ENCODE results near the gene TJAP1. TPM values are rescaled to one million over a fixed set of nuclear protein-coding genes. Genes with fewer than 3 reads are reported as not detected.

The TJAP1 gene
- total and polyA plus RNA-seq, 2 of the 8 experiments (the other 6 are each of a cell fraction or from before 2014, with no cell fraction given), result 30.7 to 40.4 TPM

DNA sequence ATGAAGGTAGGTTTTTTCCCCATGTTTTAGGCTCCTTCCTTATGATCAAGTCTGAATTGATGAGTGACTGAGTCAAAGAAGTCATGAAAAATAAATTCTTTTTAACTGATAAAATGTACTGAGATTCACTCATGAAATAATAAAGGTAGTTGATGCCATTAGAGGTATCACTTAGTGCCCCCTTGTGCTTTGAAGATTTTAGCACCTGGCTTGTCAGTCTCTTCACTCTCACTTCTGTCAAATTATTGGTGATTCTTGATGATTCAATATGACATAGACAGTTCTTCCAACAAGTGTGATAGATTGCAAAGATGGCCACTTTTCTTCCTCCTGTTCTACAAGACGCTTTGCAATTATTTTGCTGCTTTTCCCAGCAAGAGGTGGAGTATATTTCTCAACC, 17.8 kb upstream of the TJAP1 start:
- Histone ChIP-seq H2BK20ac (ENCODE audit: low read length) (no peak overlapping the region), H3K4me2 (ENCODE audit: insufficient read depth in 1 of 2, low read depth in 2 of 2, low read length in 2 of 2) (no peak overlapping the region), H3K56ac (replicated peaks; ENCODE audit: insufficient read length, low read depth, low read length) (no peak overlapping the region), H4K5ac (ENCODE audit: insufficient read length, low read depth, low read length) (no peak overlapping the region), H4K91ac (replicated peaks; ENCODE audit: insufficient read length, low read length) (no peak overlapping the region), H2BK12ac (ENCODE audit: low read depth, low read length) (no peak overlapping the region), H3K36me3 (ENCODE audit: control insufficient read depth in 2 of 4, insufficient read depth in 4 of 4, low read length in 3 of 4) (no peaks in the 10 kb centered on the region), H3K27ac (ENCODE audit: low read depth, low read length) (no peak overlapping the region), H3K23ac (ENCODE audit: insufficient read length) (no peak overlapping the region), H2BK15ac (ENCODE audit: low read length) (no peak overlapping the region), H2AFZ (ENCODE audit: low read length) (no peak overlapping the region), H3K9me3 (ENCODE audit: insufficient read depth in 2 of 2, low read depth in 1 of 2, low read length in 1 of 2) (no peaks in the 10 kb centered on the region), H3K4ac (replicated peaks; ENCODE audit: insufficient read length, low read depth, low read length) (no peak overlapping the region), H2BK5ac (ENCODE audit: low read depth, low read length) (no peak overlapping the region), H3K23me2 (ENCODE audit: low read depth, low read length) (peaks cover 11% of the 10 kb centered on the region; the same call in 1 of the 2 replicates), H3K4me3 (ENCODE audit: extremely low read depth in 1 of 4, insufficient read depth in 2 of 4, low read depth in 3 of 4, low read length in 4 of 4) (no peak overlapping the region), H3K27me3 (replicated peaks in 1 of 4; ENCODE audit: control insufficient read depth in 3 of 4, extremely low read depth in 1 of 4, insufficient read depth in 3 of 4, low read length in 3 of 4) (peaks cover 7 to 25% (median 19%) of the 10 kb centered on the region in 4 experiments), H3K14ac (ENCODE audit: insufficient read length) (no peak overlapping the region), H4K20me1 (replicated peaks in 1 of 2; ENCODE audit: control insufficient read depth in 1 of 2, insufficient read depth in 2 of 2, low read length in 2 of 2) (no peaks in the 10 kb centered on the region), H3K9ac (replicated peaks in 1 of 4; ENCODE audit: extremely low read depth in 1 of 4, low read depth in 3 of 4, low read length in 3 of 4) (no peak overlapping the region), H4K8ac (ENCODE audit: extremely low read depth, insufficient read depth, low read length) (no peak overlapping the region), H3K79me2 (ENCODE audit: control insufficient read depth in 1 of 2, insufficient read depth in 2 of 2, low read length in 2 of 2) (no peaks in the 10 kb centered on the region), H3K4me1 (replicated peaks in 1 of 4; ENCODE audit: control insufficient read depth in 3 of 4, insufficient read depth in 4 of 4, low read length in 3 of 4) (0 out of 7 replicates have a peak, but pooled peaks cover 0 to 2% (median 1%) of the 10 kb centered on the region in 4 experiments), H2AK5ac (ENCODE audit: low read depth, low read length) (no peak overlapping the region), H3K18ac (ENCODE audit: extremely low read depth, low read length) (no peak overlapping the region), H2BK120ac (replicated peaks; ENCODE audit: low read depth, low read length) (no peak overlapping the region), H3K79me1 (ENCODE audit: low read depth, low read length) (no peaks in the 10 kb centered on the region)
- CTCF ChIA-PET (ENCODE audit: partially characterized antibody), result interaction anchor here (0.5 to 21.2 kb wide), 9 partner anchors 12 to 529 kb away, joined by 3 to 495 read pairs (median 4); partner anchors contain the start of genes ABCC10 and LRRC73
- FAIRE-seq (no peak), DNase-seq (ENCODE audit: low read depth in 1 of 2, low spot score in 2 of 2) (no peak)
- POLR2A ChIA-PET (ENCODE audit: partially characterized antibody), result interaction anchor here (0.8 to 2.3 kb wide), 4 partner anchors 12 to 93 kb away, joined by 3 to 6 read pairs (median 3); no protein-coding TSS in a partner anchor
- 75% methylated on average over 1 of the region's 1 CpG; no CpG with 5 or more reads in 1 of the 2 experiments for WGBS, 2 experiments (ENCODE audit: extremely low coverage in 1 of 2, insufficient coverage in 1 of 2, insufficient read length in 1 of 2, insufficient replicate concordance in 2 of 2, low coverage in 1 of 2, low lambda C conversion rate in 2 of 2, missing lambda C conversion rate in 1 of 2)
- TF ChIP-seq SP2 (IDR thresholded peaks at IDR 0.05; ENCODE audit: low read length) (no peak), CHD1 (IDR thresholded peaks at IDR 0.05; ENCODE audit: low read depth, low read length) (no peak), TCF12 (IDR thresholded peaks at IDR 0.05; ENCODE audit: low read depth, low read length) (no peak), RBBP5 (IDR thresholded peaks at IDR 0.05; ENCODE audit: borderline replicate concordance, low read depth, low read length) (no peak)
- TF ChIP-seq, protein P1, sequence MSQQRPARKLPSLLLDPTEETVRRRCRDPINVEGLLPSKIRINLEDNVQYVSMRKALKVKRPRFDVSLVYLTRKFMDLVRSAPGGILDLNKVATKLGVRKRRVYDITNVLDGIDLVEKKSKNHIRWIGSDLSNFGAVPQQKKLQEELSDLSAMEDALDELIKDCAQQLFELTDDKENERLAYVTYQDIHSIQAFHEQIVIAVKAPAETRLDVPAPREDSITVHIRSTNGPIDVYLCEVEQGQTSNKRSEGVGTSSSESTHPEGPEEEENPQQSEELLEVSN (IDR thresholded peaks at IDR 0.05), result no peak

Measured in H1 (cell line).